Liver (tissue), 3 donors: ENCODE measurements around the gene STXBP1.

Experiments
- GABPA ChIP-seq, 2 donors: IDR thresholded peaks in 1 of 2; conservative IDR thresholded peaks in 1 of 2; 2 replicates each; pipeline ENCODE4 v1.6.1; 2016; ENCODE audit warnings: antibody characterized with exemption in 2 of 2, mild to moderate bottlenecking in 1 of 2, moderate library complexity in 1 of 2
- HNF4A ChIP-seq, 2 donors: conservative IDR thresholded peaks; 2 replicates each; pipeline ENCODE4 v1.6.1; 2016; ENCODE audit warnings: antibody characterized with exemption in 2 of 2, mild to moderate bottlenecking in 2 of 2
- JUND ChIP-seq, 2 donors: IDR thresholded peaks; 2 replicates each; pipeline ENCODE4 v1.6.1; 2016; ENCODE audit warnings: antibody characterized with exemption in 2 of 2
- NR2F2 ChIP-seq: IDR thresholded peaks from 2 replicates; pipeline ENCODE4 v1.6.1; 2016; ENCODE audit warnings: antibody characterized with exemption
- RXRA ChIP-seq, 2 donors: IDR thresholded peaks; 2 replicates each; pipeline ENCODE4 v1.6.1; 2017 to 2018; ENCODE audit warnings: antibody characterized with exemption in 2 of 2, mild to moderate bottlenecking in 1 of 2
- SP1 ChIP-seq: IDR thresholded peaks from 2 replicates; pipeline ENCODE4 v1.6.1; 2018; ENCODE audit warnings: antibody characterized with exemption, mild to moderate bottlenecking
- TAF1 ChIP-seq: conservative IDR thresholded peaks from 2 replicates; pipeline ENCODE4 v1.6.1; 2016; ENCODE audit warnings: antibody characterized with exemption, mild to moderate bottlenecking
- TF ChIP-seq, protein P1 (sequence below): fragments of 150-350 bp; IDR thresholded peaks from 2 replicates; pipeline ENCODE4 v1.5.1; 2017; ENCODE audit warnings: improper control_type of control experiment, low read depth, low read length; ENCODE audit not compliant: missing input control
- TF ChIP-seq, protein P2 (sequence below): IDR thresholded peaks from 2 replicates; pipeline ENCODE4 v1.6.1; 2016; ENCODE audit warnings: antibody characterized with exemption, mild to moderate bottlenecking
- donor health status: healthy.
- donor health status: healthy.

DNA sequence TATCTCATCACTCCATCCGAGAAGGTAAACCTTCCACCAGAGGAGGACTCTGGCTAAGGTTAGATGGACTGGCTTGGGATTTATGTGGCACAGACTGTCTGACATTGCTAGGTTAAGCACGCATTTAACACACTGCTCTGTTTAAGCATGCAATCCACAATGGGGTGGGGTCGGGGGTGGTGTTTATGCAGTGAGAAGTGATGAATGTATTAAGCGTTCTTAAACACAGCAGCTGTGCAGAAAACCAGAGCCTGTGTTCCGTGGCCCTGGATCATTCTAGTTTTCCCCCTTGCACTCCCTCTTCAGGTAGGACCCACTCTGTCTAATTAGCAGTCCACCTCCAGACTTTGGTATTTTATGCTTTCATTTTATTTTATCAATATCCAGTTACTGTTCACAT lies 46.4 kb downstream of the STXBP1 start:
- TF ChIP-seq, protein P1, sequence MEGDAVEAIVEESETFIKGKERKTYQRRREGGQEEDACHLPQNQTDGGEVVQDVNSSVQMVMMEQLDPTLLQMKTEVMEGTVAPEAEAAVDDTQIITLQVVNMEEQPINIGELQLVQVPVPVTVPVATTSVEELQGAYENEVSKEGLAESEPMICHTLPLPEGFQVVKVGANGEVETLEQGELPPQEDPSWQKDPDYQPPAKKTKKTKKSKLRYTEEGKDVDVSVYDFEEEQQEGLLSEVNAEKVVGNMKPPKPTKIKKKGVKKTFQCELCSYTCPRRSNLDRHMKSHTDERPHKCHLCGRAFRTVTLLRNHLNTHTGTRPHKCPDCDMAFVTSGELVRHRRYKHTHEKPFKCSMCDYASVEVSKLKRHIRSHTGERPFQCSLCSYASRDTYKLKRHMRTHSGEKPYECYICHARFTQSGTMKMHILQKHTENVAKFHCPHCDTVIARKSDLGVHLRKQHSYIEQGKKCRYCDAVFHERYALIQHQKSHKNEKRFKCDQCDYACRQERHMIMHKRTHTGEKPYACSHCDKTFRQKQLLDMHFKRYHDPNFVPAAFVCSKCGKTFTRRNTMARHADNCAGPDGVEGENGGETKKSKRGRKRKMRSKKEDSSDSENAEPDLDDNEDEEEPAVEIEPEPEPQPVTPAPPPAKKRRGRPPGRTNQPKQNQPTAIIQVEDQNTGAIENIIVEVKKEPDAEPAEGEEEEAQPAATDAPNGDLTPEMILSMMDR = no peak
- TF ChIP-seq TAF1 (no peak), NR2F2 (no peak), RXRA (IDR thresholded peaks at IDR 0.05) (no peak), GABPA (IDR thresholded peaks at IDR 0.05 in 1 of 2, conservative IDR thresholded peaks at IDR 0.05 in 1 of 2) (no peak), SP1 (no peak), JUND (IDR thresholded peaks at IDR 0.05) (no peak), HNF4A (conservative IDR thresholded peaks at IDR 0.05) (no peak)
- TF ChIP-seq, protein P2, sequence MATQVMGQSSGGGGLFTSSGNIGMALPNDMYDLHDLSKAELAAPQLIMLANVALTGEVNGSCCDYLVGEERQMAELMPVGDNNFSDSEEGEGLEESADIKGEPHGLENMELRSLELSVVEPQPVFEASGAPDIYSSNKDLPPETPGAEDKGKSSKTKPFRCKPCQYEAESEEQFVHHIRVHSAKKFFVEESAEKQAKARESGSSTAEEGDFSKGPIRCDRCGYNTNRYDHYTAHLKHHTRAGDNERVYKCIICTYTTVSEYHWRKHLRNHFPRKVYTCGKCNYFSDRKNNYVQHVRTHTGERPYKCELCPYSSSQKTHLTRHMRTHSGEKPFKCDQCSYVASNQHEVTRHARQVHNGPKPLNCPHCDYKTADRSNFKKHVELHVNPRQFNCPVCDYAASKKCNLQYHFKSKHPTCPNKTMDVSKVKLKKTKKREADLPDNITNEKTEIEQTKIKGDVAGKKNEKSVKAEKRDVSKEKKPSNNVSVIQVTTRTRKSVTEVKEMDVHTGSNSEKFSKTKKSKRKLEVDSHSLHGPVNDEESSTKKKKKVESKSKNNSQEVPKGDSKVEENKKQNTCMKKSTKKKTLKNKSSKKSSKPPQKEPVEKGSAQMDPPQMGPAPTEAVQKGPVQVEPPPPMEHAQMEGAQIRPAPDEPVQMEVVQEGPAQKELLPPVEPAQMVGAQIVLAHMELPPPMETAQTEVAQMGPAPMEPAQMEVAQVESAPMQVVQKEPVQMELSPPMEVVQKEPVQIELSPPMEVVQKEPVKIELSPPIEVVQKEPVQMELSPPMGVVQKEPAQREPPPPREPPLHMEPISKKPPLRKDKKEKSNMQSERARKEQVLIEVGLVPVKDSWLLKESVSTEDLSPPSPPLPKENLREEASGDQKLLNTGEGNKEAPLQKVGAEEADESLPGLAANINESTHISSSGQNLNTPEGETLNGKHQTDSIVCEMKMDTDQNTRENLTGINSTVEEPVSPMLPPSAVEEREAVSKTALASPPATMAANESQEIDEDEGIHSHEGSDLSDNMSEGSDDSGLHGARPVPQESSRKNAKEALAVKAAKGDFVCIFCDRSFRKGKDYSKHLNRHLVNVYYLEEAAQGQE = no peak
